Measurements from ENCODE around the gene C7. TPM values are rescaled to one million over a fixed set of nuclear protein-coding genes. Genes with fewer than 3 reads are reported as not detected.

The C7 gene
- total and polyA plus RNA-seq, 11 donors, result 69.5 to 346 (median 89.2) TPM

DNA sequence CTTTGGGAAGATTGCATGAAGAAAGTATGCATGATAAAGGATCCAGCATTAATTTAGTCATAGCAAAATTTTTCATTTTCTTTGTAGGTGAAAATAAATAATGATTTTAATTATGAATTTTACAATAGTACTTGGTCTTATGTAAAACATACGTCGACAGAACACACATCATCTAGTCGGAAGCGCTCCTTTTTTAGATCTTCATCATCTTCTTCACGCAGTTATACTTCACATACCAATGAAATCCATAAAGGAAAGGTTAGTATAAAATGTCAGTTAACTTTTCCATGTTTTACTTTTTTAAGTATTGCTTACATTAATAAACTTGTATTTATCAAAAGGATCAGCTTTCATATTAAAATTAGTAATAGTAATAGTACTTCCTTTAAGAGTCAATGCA lies 35.8 kb downstream of the C7 start:
- intact Hi-C loops (cut with DNase I), result no loop called here
- H3K27me3 ChIP-seq, result no peaks in the 10 kb centered on the region
- no peak for DNase-seq
- H3K4me3 ChIP-seq, result no peak overlapping the region
- no peak for TF ChIP-seq POLR2A (IDR thresholded peaks at IDR 0.05)
- TF ChIP-seq CTCF (IDR thresholded peaks at IDR 0.05), result no peak
- ATAC-seq, result no peak
- H3K4me1 ChIP-seq, result no peaks in the 10 kb centered on the region
- H3K9me3 ChIP-seq, result no peaks in the 10 kb centered on the region
- 96 to 98% (median 97%) methylated on average over 5 of the region's 5 CpGs for WGBS, 4 donors
- H3K27ac ChIP-seq, result no peak overlapping the region
- peaks cover 0 to 29% (median 2%) of the 10 kb centered on the region in 9 donors for H3K36me3 ChIP-seq

DNA sequence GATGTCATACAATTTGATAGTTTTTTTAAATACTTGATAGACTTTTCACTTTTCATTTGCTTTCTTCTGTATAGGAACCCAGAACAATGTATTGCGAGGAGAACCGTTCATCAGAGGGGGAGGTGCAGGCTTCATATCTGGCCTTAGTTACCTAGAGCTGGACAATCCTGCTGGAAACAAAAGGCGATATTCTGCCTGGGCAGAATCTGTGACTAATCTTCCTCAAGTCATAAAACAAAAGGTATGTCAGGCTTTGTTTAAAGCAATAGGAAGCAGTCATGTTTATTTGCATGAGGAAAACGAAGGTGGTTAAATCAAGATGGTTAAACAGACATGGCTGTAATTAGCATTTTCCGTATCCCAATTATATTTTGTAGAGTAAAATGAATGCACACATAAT lies 46.0 kb downstream of the C7 start:
- no peak for TF ChIP-seq CTCF (IDR thresholded peaks at IDR 0.05)
- Histone ChIP-seq H3K36me3 (peaks cover 0 to 64% (median 5%) of the 10 kb centered on the region in 9 donors), H3K4me1 (no peaks in the 10 kb centered on the region), H3K27me3 (no peaks in the 10 kb centered on the region), H3K27ac (no peak overlapping the region), H3K4me3 (no peak overlapping the region), H3K9me3 (peaks cover 0 to 16% (median 0%) of the 10 kb centered on the region in 12 donors)
- WGBS, 4 donors, result 82 to 85% (median 84%) methylated on average over 5 of the region's 5 CpGs
- intact Hi-C loops (cut with DNase I), result no loop called here
- DNase-seq (no peak), ATAC-seq (no peak)

DNA sequence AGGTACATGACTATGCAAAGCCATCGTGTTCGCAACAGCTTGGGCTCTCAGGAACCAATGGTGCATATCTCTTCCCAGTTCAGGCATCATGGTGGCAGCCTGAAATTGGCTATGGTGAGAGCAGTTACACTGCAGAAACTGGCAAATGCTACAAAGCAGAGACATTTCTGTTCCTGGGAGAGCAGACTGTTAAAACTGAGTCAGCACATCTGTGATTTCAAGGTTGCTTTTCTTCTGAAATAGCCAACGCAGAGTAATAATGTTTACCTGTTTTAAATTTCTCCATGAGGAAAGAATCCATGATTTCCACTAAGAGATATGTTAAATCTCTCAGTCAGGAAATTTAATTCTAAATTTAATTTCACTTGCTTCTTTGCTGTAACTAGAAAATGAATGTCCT lies 47.8 kb downstream of the C7 start:
- no peak for ATAC-seq
- H3K27ac ChIP-seq, result no peak overlapping the region
- WGBS, 4 donors, result 90 to 98% (median 94%) methylated on average over 3 of the region's 3 CpGs
- H3K4me1 ChIP-seq, result no peaks in the 10 kb centered on the region
- no peak for DNase-seq
- H3K4me3 ChIP-seq, result no peak overlapping the region
- intact Hi-C loops (cut with DNase I), result no loop called here
- no peaks in the 10 kb centered on the region for H3K27me3 ChIP-seq
- TF ChIP-seq POLR2A (IDR thresholded peaks at IDR 0.05), result no peak
- TF ChIP-seq CTCF (IDR thresholded peaks at IDR 0.05), result no peak
- H3K9me3 ChIP-seq, result peaks cover 0 to 16% (median 0%) of the 10 kb centered on the region in 12 donors
- peaks cover 0 to 62% (median 5%) of the 10 kb centered on the region in 9 donors for H3K36me3 ChIP-seq

- TF ChIP-seq CTCF (IDR thresholded peaks at IDR 0.05) (no peak), POLR2A (IDR thresholded peaks at IDR 0.05) (no peak)
- H3K4me1 ChIP-seq, result no peaks in the 10 kb centered on the region
These were observed 49.5 kb downstream of the C7 start for GRCh38 chr5:40958811-40959210.

More at GRCh38 chr5:40958811-40959210, 49.5 kb downstream of the C7 start:
- no peaks in the 10 kb centered on the region for H3K27me3 ChIP-seq
- 84 to 89% (median 88%) methylated on average over 5 of the region's 5 CpGs for WGBS, 4 donors
- DNase-seq (no peak), ATAC-seq (no peak)
- intact Hi-C loops (cut with DNase I), result no loop called here
- H3K4me3 ChIP-seq, result no peak overlapping the region
- H3K36me3 ChIP-seq, result peaks cover 0 to 72% (median 5%) of the 10 kb centered on the region in 9 donors
- no peak overlapping the region for H3K27ac ChIP-seq
- peaks cover 0 to 16% (median 0%) of the 10 kb centered on the region in 12 donors for H3K9me3 ChIP-seq
